PC-9 (cell line): Measurements from ENCODE around the gene P2RX5. TPM values are rescaled to one million over a fixed set of nuclear protein-coding genes. Genes with fewer than 3 reads are reported as not detected.

Source experiments
- BruUV-seq: library from RNA; stranded (reverse); fragments of 400-500 nt; replicated peaks from 2 replicates; lab custom pipeline; 2021; lab: Mats Ljungman, UMichigan
- CTCF ChIA-PET: fragments of 300-600 bp; sonication (Branson Sonifier 250); formaldehyde crosslinking; loops from one replicate; lab custom pipeline; 2022; ENCODE audit warnings: antibody characterized with exemption; lab: Charles Lee
- POLR2A ChIA-PET: fragments of 300-600 bp; sonication (Branson Sonifier 250); formaldehyde crosslinking; loops from one replicate; lab custom pipeline; 2022; ENCODE audit warnings: antibody characterized with exemption; ENCODE audit not compliant: unreplicated experiment; lab: Charles Lee
- DNase-seq, 2 experiments: peaks; one replicate each; pipeline versions ENCODE4 v3.0.0 to v3.0.0-alpha.2; 2015 to 2022; ENCODE audit warnings: mixed read lengths in 1 of 2
- H2AFZ ChIP-seq: fragments of 200-600 bp; sonication (generic); 2 replicates; pipeline ENCODE4 v1.8.1; 2017; ENCODE audit warnings: antibody characterized with exemption
- H3F3A ChIP-seq: fragments of 200-600 bp; sonication (generic); 2 replicates; pipeline ENCODE4 v1.8.1; 2017; ENCODE audit warnings: antibody characterized with exemption, mild to moderate bottlenecking, low read depth; ENCODE audit not compliant: insufficient read depth
- H3K27ac ChIP-seq: fragments of 200-600 bp; sonication (generic); 2 replicates; pipeline ENCODE4 v1.6.1; 2016; ENCODE audit warnings: mixed run types
- H3K27me3 ChIP-seq: fragments of 200-600 bp; sonication (generic); 2 replicates; pipeline ENCODE4 v1.6.1; 2016; ENCODE audit warnings: low read depth, mixed run types; ENCODE audit not compliant: insufficient read depth
- H3K36me3 ChIP-seq: fragments of 200-600 bp; sonication (generic); 2 replicates; pipeline ENCODE4 v1.6.1; 2016; ENCODE audit warnings: low read depth, mixed run types
- H3K4me1 ChIP-seq: fragments of 200-600 bp; sonication (generic); replicated peaks from 2 replicates; pipeline ENCODE4 v1.6.1; 2016; ENCODE audit warnings: mixed run types; ENCODE audit not compliant: insufficient read depth
- H3K4me2 ChIP-seq: fragments of 200-600 bp; sonication (generic); 2 replicates; pipeline ENCODE4 v1.6.1; 2017; ENCODE audit warnings: mixed run types
- H3K4me3 ChIP-seq: fragments of 200-600 bp; sonication (generic); 2 replicates; pipeline ENCODE4 v1.6.1; 2016; ENCODE audit warnings: mixed run types
- H3K79me2 ChIP-seq: fragments of 200-600 bp; sonication (generic); 2 replicates; pipeline ENCODE4 v1.6.1; 2017; ENCODE audit warnings: low read depth, mixed run types
- H3K9me2 ChIP-seq: fragments of 200-600 bp; sonication (generic); 2 replicates; pipeline ENCODE4 v1.8.1; 2017; ENCODE audit warnings: mild to moderate bottlenecking; ENCODE audit not compliant: insufficient read depth
- H3K9me3 ChIP-seq: fragments of 200-600 bp; sonication (generic); 2 replicates; pipeline ENCODE4 v1.8.1; 2016; ENCODE audit warnings: low read depth; ENCODE audit not compliant: insufficient read depth
- H4K20me1 ChIP-seq: fragments of 200-600 bp; sonication (generic); 2 replicates; pipeline ENCODE4 v1.8.1; 2017; ENCODE audit not compliant: insufficient read depth
- EZH2 ChIP-seq: fragments of 200-600 bp; sonication (generic); IDR thresholded peaks from 2 replicates; pipeline ENCODE4 v1.8.0; 2017; ENCODE audit warnings: antibody characterized with exemption, low read depth
- intact Hi-C: fragments of 100-400 bp; cut with micrococcal nuclease; formaldehyde crosslinking; loops from one replicate; pipeline ENCODE4 v1.10.0; 2022; ENCODE audit not compliant: unreplicated experiment
- total RNA-seq: library from RNA; stranded (reverse); gene quantifications from 2 replicates; pipeline ENCODE4 v1.2.3, GENCODE V29; 2021
- TF ChIP-seq, protein P1 (sequence below): fragments of 200-600 bp; sonication (generic); conservative IDR thresholded peaks from 2 replicates; pipeline ENCODE4 v1.6.1; 2017; ENCODE audit warnings: mixed run types, antibody characterized with exemption, mild to moderate bottlenecking, moderate library complexity

Gene P2RX5
- total RNA-seq, 1 experiment from 2014 or later, result 18.3 TPM

GRCh38 chr17:3663102-3664011 is 32.6 kb downstream of the P2RX5 start:
- Histone ChIP-seq H3K79me2 (peaks cover 31% of the 10 kb centered on the region), H3K27ac (no peak overlapping the region), H3K27me3 (no peaks in the 10 kb centered on the region), H3K4me1 (peaks cover 25% of the 10 kb centered on the region), H2AFZ (no peak overlapping the region), H3K9me3 (no peaks in the 10 kb centered on the region), H4K20me1 (peaks cover 30% of the 10 kb centered on the region), H3K4me3 (no peak overlapping the region), H3F3A (peaks cover 19% of the 10 kb centered on the region), H3K9me2 (no peaks in the 10 kb centered on the region), H3K4me2 (no peak overlapping the region), H3K36me3 (no peaks in the 10 kb centered on the region)
- TF ChIP-seq, protein P1, sequence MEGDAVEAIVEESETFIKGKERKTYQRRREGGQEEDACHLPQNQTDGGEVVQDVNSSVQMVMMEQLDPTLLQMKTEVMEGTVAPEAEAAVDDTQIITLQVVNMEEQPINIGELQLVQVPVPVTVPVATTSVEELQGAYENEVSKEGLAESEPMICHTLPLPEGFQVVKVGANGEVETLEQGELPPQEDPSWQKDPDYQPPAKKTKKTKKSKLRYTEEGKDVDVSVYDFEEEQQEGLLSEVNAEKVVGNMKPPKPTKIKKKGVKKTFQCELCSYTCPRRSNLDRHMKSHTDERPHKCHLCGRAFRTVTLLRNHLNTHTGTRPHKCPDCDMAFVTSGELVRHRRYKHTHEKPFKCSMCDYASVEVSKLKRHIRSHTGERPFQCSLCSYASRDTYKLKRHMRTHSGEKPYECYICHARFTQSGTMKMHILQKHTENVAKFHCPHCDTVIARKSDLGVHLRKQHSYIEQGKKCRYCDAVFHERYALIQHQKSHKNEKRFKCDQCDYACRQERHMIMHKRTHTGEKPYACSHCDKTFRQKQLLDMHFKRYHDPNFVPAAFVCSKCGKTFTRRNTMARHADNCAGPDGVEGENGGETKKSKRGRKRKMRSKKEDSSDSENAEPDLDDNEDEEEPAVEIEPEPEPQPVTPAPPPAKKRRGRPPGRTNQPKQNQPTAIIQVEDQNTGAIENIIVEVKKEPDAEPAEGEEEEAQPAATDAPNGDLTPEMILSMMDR, result no peak
- TF ChIP-seq EZH2, result no peak
- BruUV-seq, result no TSS peak
- intact Hi-C loops, result no loop called here
- POLR2A ChIA-PET, result interaction anchor here (0.5 kb wide), 1 partner anchor 849 kb away, joined by 7 read pairs; no protein-coding TSS in a partner anchor
- CTCF ChIA-PET, result no interaction called here
- DNase-seq, result no peak

DNA sequence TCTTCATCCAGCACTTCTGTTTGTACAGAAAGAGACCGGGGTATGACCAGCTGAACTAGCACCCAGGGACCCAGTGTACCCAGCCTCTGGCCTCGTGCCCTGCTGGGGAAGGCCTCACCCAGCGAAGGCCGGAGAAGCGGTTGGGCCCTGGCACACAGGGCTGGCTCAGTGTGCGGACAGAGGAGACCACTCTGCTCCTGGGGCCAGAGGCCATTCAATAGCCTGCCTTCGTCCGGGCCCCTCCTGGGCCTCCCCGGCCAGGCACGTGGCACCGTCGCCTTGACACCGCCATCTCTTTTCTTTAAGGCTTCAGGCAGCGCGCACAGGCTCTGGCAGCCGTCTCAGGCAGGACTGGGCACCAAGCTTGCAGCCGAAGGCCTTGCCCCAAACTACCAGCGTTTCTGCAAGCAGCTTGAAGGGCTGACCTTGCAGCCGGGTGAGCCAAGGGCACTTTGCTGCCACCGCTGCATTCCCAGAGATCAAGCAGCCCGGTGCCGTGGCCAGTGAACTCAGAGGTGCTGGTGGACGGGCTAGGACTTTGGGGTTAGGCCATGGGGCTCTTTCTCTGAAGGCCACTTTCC is 35.6 kb downstream of the P2RX5 start:
- H3K9me2 ChIP-seq, result no peaks in the 10 kb centered on the region
- H4K20me1 ChIP-seq, result peaks cover 13% of the 10 kb centered on the region; the same call in 1 of the 2 replicates

DNA sequence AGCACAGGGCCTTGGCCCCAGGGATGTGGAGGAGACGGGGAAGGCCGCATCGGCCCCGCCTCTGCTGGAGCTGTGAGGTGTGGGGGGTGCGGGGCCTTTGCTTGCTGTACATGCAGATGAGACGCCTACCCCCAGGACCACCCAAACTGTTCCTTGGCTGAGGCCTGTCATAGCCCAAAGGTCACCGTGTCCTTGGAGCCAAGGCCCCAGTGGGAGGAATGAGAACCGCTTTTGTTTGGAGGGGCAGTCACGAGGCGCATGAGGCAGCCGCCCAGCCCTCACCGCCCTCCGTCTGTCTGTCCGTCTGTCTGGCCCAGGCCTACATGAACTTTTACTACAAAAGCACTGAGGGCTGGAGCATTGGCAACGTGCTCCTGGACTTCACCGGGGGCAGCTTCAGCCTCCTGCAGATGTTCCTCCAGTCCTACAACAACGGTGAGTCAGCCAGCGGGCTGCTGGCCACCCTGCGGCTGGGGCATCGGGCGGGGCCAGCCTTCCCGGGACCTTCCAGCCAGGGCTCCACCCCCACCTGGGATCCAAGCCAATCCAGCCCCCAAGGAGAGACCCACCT is 36.3 kb downstream of the P2RX5 start:
- Histone ChIP-seq H3K9me2 (no peaks in the 10 kb centered on the region), H3K4me3 (no peak overlapping the region), H4K20me1 (peaks cover 5% of the 10 kb centered on the region; the same call in 1 of the 2 replicates), H2AFZ (no peak overlapping the region), H3K36me3 (no peaks in the 10 kb centered on the region), H3K4me2 (peak overlapping the region; percentile 51), H3K9me3 (no peaks in the 10 kb centered on the region), H3F3A (peaks cover 14% of the 10 kb centered on the region; the same call in 1 of the 2 replicates), H3K79me2 (0 out of 2 replicates have a peak, but pooled peaks cover under 1% of the 10 kb centered on the region), H3K4me1 (peaks cover 11% of the 10 kb centered on the region), H3K27me3 (no peaks in the 10 kb centered on the region), H3K27ac (no peak overlapping the region)
- TF ChIP-seq, protein P1, result no peak
- TF ChIP-seq EZH2, result no peak
- intact Hi-C loops, result no loop called here
- BruUV-seq, result no TSS peak
- ChIA-PET CTCF (no interaction called here), POLR2A (no interaction called here)
- peak; percentile 45 to 73 for DNase-seq

More for the DNA sequence above, 35.6 kb downstream of the P2RX5 start:
- 0 out of 2 replicates have a peak, but pooled peaks cover 7% of the 10 kb centered on the region for H3K79me2 ChIP-seq
- no peaks in the 10 kb centered on the region for H3K36me3 ChIP-seq
- no peak overlapping the region for H2AFZ ChIP-seq
- no peak for TF ChIP-seq EZH2
- H3K27ac ChIP-seq, result no peak overlapping the region
- no peak overlapping the region for H3K4me2 ChIP-seq
- H3K27me3 ChIP-seq, result no peaks in the 10 kb centered on the region
- no peak for DNase-seq
- CTCF ChIA-PET, result no interaction called here
- intact Hi-C loops, result no loop called here
- POLR2A ChIA-PET, result no interaction called here
- peaks cover 14% of the 10 kb centered on the region; the same call in 1 of the 2 replicates for H3F3A ChIP-seq
- no peaks in the 10 kb centered on the region for H3K9me3 ChIP-seq
- no peak overlapping the region for H3K4me3 ChIP-seq
- no TSS peak for BruUV-seq
- H3K4me1 ChIP-seq, result peaks cover 11% of the 10 kb centered on the region
